SK-MEL-5 (cell line): ENCODE results near the gene LIPK. TPM values are rescaled to one million over a fixed set of nuclear protein-coding genes. Genes with fewer than 3 reads are reported as not detected.
"Not testable (repeated sequence)": the region's sequence is repeated elsewhere in the genome, so short reads cannot be mapped to it uniquely, and the experiment has no call there.

Source experiments
- DNase-seq: peaks from one replicate; pipeline ENCODE4 v3.0.0-alpha.2; 2016; ENCODE audit warnings: low read depth, low spot score
- in situ Hi-C: cut with HindIII; loops from 2 replicates; pipeline ENCODE4 v1.10.0; 2016; ENCODE audit warnings: low sequenced_read_pairs, high pct_unique_total_duplicates, low pct_unique_long_range_greater_than_20kb
- polyA plus RNA-seq, 2 experiments: library from polyadenylated mRNA; depleted of rRNA; stranded (reverse); fragments of >200 nt; gene quantifications; 2 replicates each; pipeline ENCODE4 v1.2.3, GENCODE V29; 2015
- total RNA-seq: library from RNA; depleted of rRNA; stranded (reverse); fragments of >200 nt; shearing (Covaris generic); gene quantifications from 2 replicates; pipeline ENCODE4 v1.2.3, GENCODE V29; 2014; rRNA removed

The LIPK gene
- not detected in 2 replicates for total RNA-seq
- not detected in 2 replicates for polyA plus RNA-seq (2015; cell fraction: cytosol; rRNA removed)
- not detected in 2 replicates for polyA plus RNA-seq (2015; cell fraction: nucleus; rRNA removed)

- in situ Hi-C loops: no loop called here
- DNase-seq: no peak
These were observed at the start of gene LIPK for GRCh38 chr10:88705958-88706357. Gene LIPK, plus strand, starts transcription at chr10:88706249. Its CDS starts 18,295 bp downstream, at chr10:88724544.

- DNase-seq: no peak
- in situ Hi-C loops: no loop called here
These were observed 48.1 kb upstream of the LIPK start for GRCh38 chr10:88657901-88658300.

DNA sequence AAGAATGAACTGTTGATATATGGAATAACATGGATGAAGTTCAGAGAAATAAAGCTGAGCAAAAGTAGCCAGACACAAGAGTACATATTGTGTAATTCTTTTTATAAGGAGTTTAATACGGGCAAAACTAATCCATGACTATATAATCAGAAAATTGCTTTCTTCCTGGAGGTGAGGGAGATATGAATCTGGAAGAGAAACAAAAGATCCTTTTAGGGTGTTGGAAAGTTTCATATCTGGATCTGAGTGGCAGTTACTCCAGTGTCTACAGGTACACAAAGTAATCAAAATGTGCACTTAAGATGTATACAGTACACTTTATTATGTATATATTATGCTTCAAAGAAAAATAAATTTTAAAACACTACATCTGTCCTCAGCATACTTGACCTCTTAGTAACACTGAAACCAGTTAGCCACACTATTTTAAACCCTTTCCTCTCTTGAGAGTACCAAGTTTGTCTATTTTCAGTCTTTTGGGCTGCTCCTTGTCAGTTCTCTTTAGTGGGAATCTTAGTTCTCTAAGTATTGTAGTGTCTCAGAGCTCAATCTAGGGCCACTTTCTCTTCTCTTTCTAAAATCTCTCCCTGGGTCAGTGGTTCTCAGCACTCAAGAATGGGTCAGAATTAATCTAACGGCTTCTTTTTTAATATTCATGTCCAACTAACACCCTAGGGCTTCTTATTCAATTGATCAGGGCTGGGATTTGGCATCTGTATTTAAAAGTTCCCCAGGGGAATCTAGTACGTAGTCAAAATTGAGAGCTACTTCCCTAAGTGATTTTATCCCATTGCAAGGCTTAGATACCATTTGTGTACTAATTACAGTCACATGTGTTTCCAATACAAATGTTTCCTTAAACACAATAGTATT, 46.1 kb upstream of the LIPK start:
- DNase-seq: no peak
- in situ Hi-C loops: no loop called here

DNA sequence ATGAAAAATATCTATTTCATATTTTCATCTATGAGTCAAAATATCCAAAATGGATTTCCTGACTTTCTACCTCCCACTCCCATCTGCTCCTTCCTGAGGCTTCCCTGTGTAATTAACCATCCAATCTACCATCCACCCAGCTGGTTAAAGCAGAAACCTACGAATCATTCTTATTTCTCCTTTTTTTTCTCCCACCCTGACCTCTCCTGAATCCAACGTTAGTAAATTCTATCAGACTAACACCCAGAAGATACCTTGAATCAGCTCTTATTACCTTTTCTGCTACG, 45.5 kb upstream of the LIPK start:
- no peak for DNase-seq
- in situ Hi-C loops: no loop called here

- no peak for DNase-seq
- in situ Hi-C loops: no loop called here
These were observed 45.0 kb upstream of the LIPK start for GRCh38 chr10:88661018-88661417.

- DNase-seq: no peak
- in situ Hi-C loops: no loop called here
These were observed 44.5 kb upstream of the LIPK start for GRCh38 chr10:88661577-88661976.

DNA sequence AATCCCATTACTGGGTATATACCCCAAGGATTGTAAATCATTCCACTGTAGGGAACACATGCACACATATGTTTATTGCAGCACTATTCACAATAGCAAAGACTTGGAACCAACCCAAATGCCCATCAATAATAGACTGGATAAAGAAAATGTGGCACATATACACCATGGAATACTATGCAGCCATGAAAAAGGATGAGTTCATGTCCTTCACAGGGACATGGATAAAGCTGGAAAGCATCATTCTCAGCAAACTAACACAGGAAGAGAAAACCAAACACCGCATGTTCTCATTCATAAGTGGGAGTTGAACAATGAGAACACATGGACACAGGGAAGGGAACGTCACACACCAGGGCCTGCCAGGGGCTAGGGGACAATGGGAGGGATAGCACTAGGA, 42.9 kb upstream of the LIPK start:
- in situ Hi-C loops, DNase-seq: not testable (repeated sequence)

- DNase-seq: no peak
- in situ Hi-C loops: no loop called here
These were observed 41.9 kb upstream of the LIPK start, which contains the start of gene LIPF for GRCh38 chr10:88664142-88664541. Gene LIPF, plus strand, starts transcription at chr10:88664442. Its CDS starts 2,856 bp downstream, at chr10:88667298.

DNA sequence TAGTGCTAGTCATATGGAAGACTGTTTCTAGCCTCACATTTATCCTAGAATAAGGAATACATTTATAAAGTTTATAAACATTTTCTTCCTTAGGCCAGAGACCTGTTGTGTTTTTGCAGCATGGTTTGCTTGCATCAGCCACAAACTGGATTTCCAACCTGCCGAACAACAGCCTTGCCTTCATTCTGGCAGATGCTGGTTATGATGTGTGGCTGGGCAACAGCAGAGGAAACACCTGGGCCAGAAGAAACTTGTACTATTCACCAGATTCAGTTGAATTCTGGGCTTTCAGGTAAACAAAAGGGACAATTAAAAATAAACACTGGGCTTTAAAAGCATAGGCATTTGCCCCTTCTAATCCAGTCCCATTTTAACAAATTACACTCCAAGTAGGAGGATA, 37.6 kb upstream of the LIPK start:
- in situ Hi-C loops: no loop called here
- DNase-seq: no peak

DNA sequence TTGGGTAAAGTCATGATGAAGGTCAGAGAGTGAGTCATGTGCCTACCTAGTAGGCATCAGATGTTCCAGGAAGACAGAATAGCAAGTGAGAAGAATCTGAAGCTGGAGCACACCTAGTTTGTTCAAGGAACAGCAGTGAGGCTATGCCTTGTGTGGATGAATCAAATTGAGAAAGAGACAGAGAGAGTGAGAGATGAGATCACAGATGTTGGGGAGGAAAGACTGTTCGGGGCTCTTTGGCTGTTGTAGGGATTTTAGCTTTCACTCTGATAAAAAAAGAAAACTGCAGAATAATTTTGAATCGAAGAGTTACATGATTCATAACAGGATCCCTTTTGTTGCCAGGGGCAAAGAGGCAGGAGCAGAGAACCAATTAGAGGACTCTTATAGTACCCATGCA, 35.6 kb upstream of the LIPK start:
- no peak for DNase-seq
- in situ Hi-C loops: no loop called here

DNA sequence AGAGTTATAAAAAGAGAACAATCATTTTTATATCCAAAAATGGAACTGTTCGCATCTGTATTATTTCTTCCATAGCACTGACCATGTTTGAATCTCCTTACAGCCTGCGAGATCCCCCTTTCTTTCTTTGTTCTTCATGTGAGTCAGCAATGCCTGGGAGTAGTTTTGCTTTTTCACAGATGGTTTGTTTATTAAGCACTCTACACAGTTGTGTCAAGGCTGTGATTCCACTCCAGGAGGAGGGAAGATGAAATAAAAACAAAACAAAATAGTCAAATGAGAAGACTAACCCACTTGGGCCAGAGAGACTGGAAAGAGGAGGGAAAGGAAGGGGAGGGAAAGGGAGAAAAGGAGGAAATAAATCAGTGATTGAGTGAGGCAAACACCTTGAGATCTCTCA, 34.0 kb upstream of the LIPK start:
- in situ Hi-C loops: no loop called here
- DNase-seq: no peak

GRCh38 chr10:88676283-88677060, 29.6 kb upstream of the LIPK start:
- DNase-seq: no peak
- in situ Hi-C loops: no loop called here

DNA sequence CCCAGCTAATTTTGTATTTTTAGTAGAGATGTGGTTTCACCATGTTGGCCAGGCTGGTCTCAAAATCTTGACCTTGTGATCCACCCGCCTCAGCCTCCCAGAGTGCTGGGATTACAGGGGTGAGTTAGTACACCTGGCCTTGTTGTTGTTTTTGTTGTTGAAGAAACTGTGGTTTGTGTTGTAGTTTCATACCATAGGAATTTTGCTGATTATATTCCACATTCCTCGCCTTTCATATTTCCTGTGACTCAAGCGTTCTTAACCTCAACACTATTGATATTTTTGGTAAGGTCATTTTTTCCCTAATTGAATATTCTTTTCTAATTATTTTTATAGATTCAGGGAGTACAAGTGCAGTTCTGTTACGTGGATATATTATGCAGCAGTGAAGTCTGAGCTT, 25.1 kb upstream of the LIPK start:
- in situ Hi-C loops: no loop called here
- no peak for DNase-seq

DNA sequence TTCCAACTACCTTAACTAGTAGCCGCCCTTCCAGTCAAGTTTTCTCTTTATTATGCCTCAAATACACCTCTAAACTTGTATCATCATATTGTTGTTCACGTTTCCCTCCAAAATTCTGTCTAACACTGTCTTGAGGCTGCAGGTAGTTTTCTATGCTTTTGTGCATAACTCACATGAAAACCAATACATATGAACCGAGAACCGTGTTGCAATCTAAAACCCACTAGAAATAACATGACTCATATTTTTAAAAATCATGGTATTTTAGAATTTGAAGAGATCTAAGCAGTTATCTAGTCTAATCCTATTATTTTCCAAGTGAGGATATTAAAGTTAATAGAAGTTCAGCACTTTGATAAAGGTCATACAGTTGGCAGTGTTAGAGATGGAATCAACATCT, 23.6 kb upstream of the LIPK start:
- DNase-seq: no peak
- in situ Hi-C loops: no loop called here

DNA sequence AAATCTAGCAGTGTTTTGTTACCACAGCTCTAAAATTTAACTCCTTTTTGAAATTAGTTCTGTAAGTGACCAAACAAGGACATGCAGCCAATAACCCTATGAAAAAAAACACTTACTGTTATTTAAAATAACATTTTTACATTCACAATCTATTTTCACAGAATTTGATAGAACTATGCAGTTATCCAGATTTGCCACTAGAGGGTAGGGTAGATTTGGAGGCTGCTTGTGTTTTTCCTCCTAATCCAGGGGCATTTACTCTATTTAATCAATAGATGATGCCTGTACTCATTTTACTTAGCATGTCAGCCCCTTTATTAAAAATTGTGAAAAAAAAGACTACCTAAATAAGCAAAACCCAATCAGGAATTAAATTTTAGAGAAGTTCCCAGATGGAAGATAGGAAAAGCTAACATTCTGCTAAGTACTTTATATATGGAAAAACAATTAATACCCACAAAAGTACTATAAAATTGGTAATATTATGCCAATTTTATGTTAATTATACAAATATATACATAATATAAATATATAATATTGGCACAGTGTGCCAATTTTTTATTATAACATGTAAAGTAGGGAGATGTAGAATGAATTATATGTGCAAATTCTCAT, 18.1 kb upstream of the LIPK start:
- in situ Hi-C loops: no loop called here
- peak; percentile 41 for DNase-seq

- DNase-seq: no peak
- in situ Hi-C loops: no loop called here
These were observed 16.7 kb upstream of the LIPK start for GRCh38 chr10:88689366-88689765.

DNA sequence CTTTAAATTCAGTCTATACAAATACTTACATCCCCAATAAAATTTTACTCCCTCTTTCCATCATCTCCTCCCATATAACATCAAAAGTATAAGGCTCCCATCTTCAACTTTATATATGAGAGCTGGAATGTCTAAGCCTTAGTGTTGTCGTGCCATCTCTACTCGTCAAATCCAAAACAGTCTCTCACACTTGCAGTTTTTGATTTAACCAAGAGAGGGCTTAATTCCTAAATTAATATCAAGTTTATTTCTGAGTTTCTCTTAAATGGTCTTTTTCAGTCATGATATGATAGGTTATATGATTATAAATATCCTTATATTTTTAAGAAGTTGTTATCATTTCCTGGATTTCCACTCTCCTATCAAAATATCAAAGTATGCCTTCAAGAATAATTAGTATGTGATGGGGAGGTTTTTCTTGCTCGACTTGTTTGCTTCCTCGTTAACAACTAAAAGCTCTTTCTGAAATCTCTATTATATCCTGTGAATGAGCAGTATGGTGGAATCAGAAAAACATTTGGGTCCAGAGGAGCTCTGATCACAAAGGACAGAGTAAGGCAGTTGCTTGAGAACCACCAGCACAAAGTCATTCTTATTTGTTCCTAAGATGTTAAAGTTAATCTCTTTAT, 12.5 kb upstream of the LIPK start:
- DNase-seq: peak; percentile 10
- in situ Hi-C loops: no loop called here
